HEK293 (cell line): ENCODE results near the gene USP17L10.
"Not testable (repeated sequence)": the region's sequence is repeated elsewhere in the genome, so short reads cannot be mapped to it uniquely, and the experiment has no call there.

Source experiments
- CTCF ChIA-PET: fragments of 350-600 bp; formaldehyde crosslinking; extraction: SDS; loops from one replicate; lab custom pipeline; 2021; ENCODE audit warnings: antibody characterized with exemption; lab: Yijun Ruan, JAX
- POLR2A ChIA-PET: fragments of 300-600 bp; formaldehyde crosslinking; extraction: SDS; loops from one replicate; lab custom pipeline; 2020; ENCODE audit warnings: antibody characterized with exemption, inconsistent platforms; lab: Yijun Ruan, JAX
- H3K27ac ChIP-seq: fragments of 200-500 bp; sonication (Bioruptor generic); 2 replicates; pipeline ENCODE4 v1.5.1; 2014; ENCODE audit warnings: low read depth, low read length, control low read depth, inconsistent platforms; ENCODE audit errors: extremely low read depth
- H3K36me3 ChIP-seq, 2 experiments: fragments of 200-500 bp in 1 of 2; sonication (Bioruptor generic) in 1 of 2; 1 replicate in 1 of 2; 2 replicates in 1 of 2; pipeline ENCODE4 v1.5.1; 2014 to 2017; ENCODE audit warnings: inconsistent platforms in 2 of 2, low read length in 2 of 2; ENCODE audit not compliant: control insufficient read depth in 2 of 2, insufficient read depth in 1 of 2
- H3K4me1 ChIP-seq: fragments of 200-500 bp; sonication (Bioruptor generic); 2 replicates; pipeline ENCODE4 v1.5.1; 2014; ENCODE audit warnings: mild to moderate bottlenecking, low read length, inconsistent platforms; ENCODE audit not compliant: control insufficient read depth, insufficient read depth
- H3K4me3 ChIP-seq: 2 replicates; pipeline ENCODE4 v1.5.1; 2011; ENCODE audit warnings: low read depth, mild to moderate bottlenecking, control low read depth, low read length, moderate library complexity
- H3K9me3 ChIP-seq: fragments of 200-500 bp; sonication (Bioruptor generic); 2 replicates; pipeline ENCODE4 v1.5.1; 2014; ENCODE audit warnings: low read depth, low read length, inconsistent platforms; ENCODE audit not compliant: control insufficient read depth, insufficient read depth

Gene USP17L10

DNA sequence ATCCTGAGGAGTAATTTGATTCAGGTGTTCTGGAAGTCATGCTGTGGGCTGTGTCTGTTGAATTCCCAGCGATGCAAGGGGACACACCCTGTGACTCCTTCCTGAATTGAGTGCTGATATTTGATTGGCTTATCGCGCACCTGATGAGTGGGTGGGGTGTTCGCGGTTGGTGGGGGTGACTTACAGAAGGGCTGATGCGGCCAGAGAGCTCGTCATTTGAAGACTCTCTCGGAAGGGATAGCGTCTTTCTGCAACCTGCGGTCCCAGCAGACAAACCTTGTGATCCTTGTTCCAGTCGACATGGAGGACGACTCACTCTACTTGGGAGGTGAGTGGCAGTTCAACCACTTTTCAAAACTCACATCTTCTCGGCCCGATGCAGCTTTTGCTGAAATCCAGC, 33.1 kb downstream of the USP17L10 start, which contains the start of gene USP17L17:
Gene USP17L17, plus strand, starts transcription at position 301 of the 400 bp plus-strand sequence. Its CDS starts 0 bp downstream, at position 301.
- H3K27ac ChIP-seq, POLR2A ChIA-PET, CTCF ChIA-PET, H3K9me3 ChIP-seq, H3K4me1 ChIP-seq, H3K36me3 ChIP-seq, H3K4me3 ChIP-seq: not testable (repeated sequence)

DNA sequence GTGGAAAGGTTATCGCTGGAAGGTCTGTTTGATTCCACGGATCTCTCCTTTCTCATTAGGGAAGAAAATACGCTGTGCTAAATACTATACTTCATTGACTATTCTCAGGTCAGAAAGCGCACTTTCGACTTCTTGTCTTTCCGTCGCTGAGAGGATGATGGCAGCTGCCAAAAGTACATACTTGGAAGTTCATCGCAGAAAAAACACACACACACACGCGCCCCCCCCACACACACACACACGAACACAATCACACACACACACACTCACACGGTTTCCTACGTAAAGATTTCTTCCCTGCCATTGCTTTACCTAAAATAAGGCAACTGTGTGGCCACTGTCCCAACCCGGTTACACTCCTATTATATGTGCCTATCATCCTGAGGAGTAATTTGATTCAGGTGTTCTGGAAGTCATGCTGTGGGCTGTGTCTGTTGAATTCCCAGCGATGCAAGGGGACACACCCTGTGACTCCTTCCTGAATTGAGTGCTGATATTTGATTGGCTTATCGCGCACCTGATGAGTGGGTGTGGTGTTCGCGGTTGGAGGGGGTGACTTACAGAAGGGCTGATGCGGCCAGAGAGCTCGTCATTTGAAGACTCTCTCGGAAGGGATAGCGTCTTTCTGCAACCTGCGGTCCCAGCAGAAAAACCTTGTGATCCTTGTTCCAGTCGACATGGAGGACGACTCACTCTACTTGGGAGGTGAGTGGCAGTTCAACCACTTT, 37.7 kb downstream of the USP17L10 start, which contains the start of gene USP17L18:
Gene USP17L18, plus strand, starts transcription at position 678 of the 728 bp plus-strand sequence. Its CDS starts 0 bp downstream, at position 678.
- H3K36me3 ChIP-seq, H3K4me3 ChIP-seq, CTCF ChIA-PET, H3K4me1 ChIP-seq, H3K27ac ChIP-seq, H3K9me3 ChIP-seq, POLR2A ChIA-PET: not testable (repeated sequence)

DNA sequence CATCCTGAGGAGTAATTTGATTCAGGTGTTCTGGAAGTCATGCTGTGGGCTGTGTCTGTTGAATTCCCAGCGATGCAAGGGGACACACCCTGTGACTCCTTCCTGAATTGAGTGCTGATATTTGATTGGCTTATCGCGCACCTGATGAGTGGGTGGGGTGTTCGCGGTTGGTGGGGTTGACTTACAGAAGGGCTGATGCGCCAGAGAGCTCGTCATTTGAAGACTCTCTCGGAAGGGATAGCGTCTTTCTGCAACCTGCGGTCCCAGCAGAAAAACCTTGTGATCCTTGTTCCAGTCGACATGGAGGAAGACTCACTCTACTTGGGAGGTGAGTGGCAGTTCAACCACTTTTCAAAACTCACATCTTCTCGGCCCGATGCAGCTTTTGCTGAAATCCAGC, 42.6 kb downstream of the USP17L10 start, which contains the start of gene USP17L19:
Gene USP17L19, plus strand, starts transcription at position 301 of the 400 bp plus-strand sequence. Its CDS starts 0 bp downstream, at position 301.
- H3K9me3 ChIP-seq, H3K4me3 ChIP-seq, H3K4me1 ChIP-seq, H3K27ac ChIP-seq, CTCF ChIA-PET, POLR2A ChIA-PET, H3K36me3 ChIP-seq: not testable (repeated sequence)

DNA sequence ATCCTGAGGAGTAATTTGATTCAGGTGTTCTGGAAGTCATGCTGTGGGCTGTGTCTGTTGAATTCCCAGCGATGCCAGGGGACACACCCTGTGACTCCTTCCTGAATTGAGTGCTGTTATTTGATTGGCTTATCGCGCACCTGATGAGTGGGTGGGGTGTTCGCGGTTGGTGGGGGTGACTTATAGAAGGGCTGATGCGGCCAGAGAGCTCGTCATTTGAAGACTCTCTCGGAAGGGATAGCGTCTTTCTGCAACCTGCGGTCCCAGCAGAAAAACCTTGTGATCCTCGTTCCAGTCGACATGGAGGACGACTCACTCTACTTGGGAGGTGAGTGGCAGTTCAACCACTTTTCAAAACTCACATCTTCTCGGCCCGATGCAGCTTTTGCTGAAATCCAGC, 47.4 kb downstream of the USP17L10 start, which contains the start of gene USP17L20:
Gene USP17L20, plus strand, starts transcription at position 301 of the 400 bp plus-strand sequence. Its CDS starts 0 bp downstream, at position 301.
- H3K27ac ChIP-seq, H3K36me3 ChIP-seq, CTCF ChIA-PET, H3K9me3 ChIP-seq, POLR2A ChIA-PET, H3K4me3 ChIP-seq, H3K4me1 ChIP-seq: not testable (repeated sequence)
